Left lung (tissue), 10 donors: ENCODE data around the gene ISX. TPM values are rescaled to one million over a fixed set of nuclear protein-coding genes. Genes with fewer than 3 reads are reported as not detected.

Experiments used
- ATAC-seq: fragments of 200-7000 bp; cut with Tn5 transposase; one replicate; pipeline ENCODE4 v1.9.1; 2020; ENCODE audit warnings: moderate library complexity
- DNase-seq, 4 donors: peaks; one replicate each; pipeline ENCODE4 v3.0.0-alpha.2; 2013 to 2020
- H3K27ac ChIP-seq, 2 donors: fragments of 200-600 bp; sonication (generic) in 1 of 2; one replicate each; pipeline versions ENCODE4 v1.5.0 to v1.8.0; 2020 to 2021
- H3K27me3 ChIP-seq, 2 donors: fragments of 200-600 bp; sonication (generic) in 1 of 2; one replicate each; pipeline versions ENCODE4 v1.5.0 to v1.8.0; 2020 to 2021
- H3K36me3 ChIP-seq, 2 donors: fragments of 200-600 bp; sonication (generic) in 1 of 2; one replicate each; pipeline versions ENCODE4 v1.5.0 to v1.8.0; 2020 to 2021
- H3K4me1 ChIP-seq, 2 donors: fragments of 200-600 bp; one replicate each; pipeline ENCODE4 v1.8.0; 2021
- H3K4me3 ChIP-seq, 2 donors: fragments of 200-600 bp; sonication (generic) in 1 of 2; one replicate each; pipeline versions ENCODE4 v1.5.0 to v1.8.0; 2020 to 2021; ENCODE audit warnings: mild to moderate bottlenecking in 1 of 2
- H3K9me3 ChIP-seq, 2 donors: fragments of 200-600 bp; sonication (generic) in 1 of 2; one replicate each; pipeline versions ENCODE4 v1.5.0 to v1.8.0; 2020 to 2021
- CTCF ChIP-seq, 2 donors: fragments of 200-600 bp; sonication (generic) in 1 of 2; IDR thresholded peaks; one replicate each; pipeline versions ENCODE4 v1.5.0 to v1.8.0; 2021; ENCODE audit warnings: antibody characterized with exemption in 2 of 2
- intact Hi-C, 2 donors: fragments of 100-400 bp; cut with DNase I; formaldehyde crosslinking; loops; one replicate each; pipeline versions ENCODE4 v1.11.2 to v1.14.2; 2022
- polyA plus RNA-seq, 6 donors: library from polyadenylated mRNA; unstranded; fragments of 120-200 nt; gene quantifications; one replicate each; pipeline ENCODE4 v1.2.1, GENCODE V29; 2013; ENCODE audit not compliant: insufficient read length in 6 of 6
- total RNA-seq, 2 donors: library from RNA; stranded (reverse); fragmentation: NEBNext Ultra II Directional; extraction: Animal tissue kit (Norgen Biotek cat#: 25700); gene quantifications; one replicate each; pipeline ENCODE4 v1.2.1, GENCODE V29; 2021
- donor health status: DM: no; HTN: yes; CAD: no.
- donor health status: DM: no; HTN: no; CAD: no.

ISX gene
- total and polyA plus RNA-seq, 8 donors, result 0.22 to 0.43 (median 0.37) TPM; not detected in 2

DNA sequence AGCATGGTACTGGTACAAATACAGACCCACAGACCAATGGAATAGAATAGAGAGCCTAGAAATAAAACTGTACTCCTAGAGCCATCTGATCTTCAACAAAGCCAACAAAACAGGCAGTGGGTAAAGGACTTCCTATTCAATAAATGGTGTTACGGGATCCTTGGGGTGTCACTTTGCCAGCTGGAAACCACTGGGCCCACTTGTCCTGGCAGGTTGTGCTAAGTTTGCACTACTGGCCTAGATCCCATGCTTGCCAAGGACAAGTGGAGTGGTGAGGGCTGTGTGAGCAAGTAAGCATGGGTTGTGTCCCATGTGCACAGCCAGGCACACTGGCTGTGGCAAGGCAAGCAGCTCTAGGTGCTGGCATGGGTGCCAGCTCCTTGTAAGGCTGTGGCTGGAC, 8.8 kb upstream of the ISX start:
- intact Hi-C loops, result no loop called here
- H3K27ac ChIP-seq, result no peak overlapping the region
- no peak overlapping the region for H3K4me3 ChIP-seq
- peaks cover 0 to 9% of the 10 kb centered on the region in 2 donors for H3K9me3 ChIP-seq
- TF ChIP-seq CTCF (IDR thresholded peaks at IDR 0.05), result no peak
- no peak for DNase-seq
- no peak for ATAC-seq
- H3K4me1 ChIP-seq, result no peaks in the 10 kb centered on the region
- no peaks in the 10 kb centered on the region for H3K36me3 ChIP-seq
- peaks cover 0 to 11% of the 10 kb centered on the region in 2 donors for H3K27me3 ChIP-seq

GRCh38 chr22:35059632-35060031, 6.3 kb upstream of the ISX start:
- no peak for TF ChIP-seq CTCF (IDR thresholded peaks at IDR 0.05)

DNA sequence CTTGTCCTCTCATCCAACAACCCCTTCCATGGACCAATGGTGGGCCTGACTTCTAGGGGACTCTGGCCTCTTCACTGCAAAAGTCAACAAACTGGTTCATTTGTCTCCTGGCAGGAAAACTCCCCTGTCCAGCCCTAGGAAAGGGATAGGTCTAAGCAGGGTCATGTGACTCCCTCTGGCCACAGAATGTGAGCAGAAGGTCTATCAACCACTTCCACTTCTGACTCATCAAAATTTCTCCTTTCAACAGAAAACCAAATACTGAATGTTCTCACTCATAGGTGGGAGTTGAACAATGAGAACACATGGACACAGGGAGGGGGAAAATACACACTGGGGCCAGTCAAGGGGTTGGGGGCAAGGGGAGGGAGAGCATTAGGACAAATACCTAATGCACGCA, 1.3 kb upstream of the ISX start:
- DNase-seq, result no peak
- H3K9me3 ChIP-seq, result no peaks in the 10 kb centered on the region
- H3K27me3 ChIP-seq, result no peaks in the 10 kb centered on the region
- no peak overlapping the region for H3K4me3 ChIP-seq
- intact Hi-C loops, result no loop called here
- no peaks in the 10 kb centered on the region for H3K4me1 ChIP-seq
- H3K27ac ChIP-seq, result no peak overlapping the region
- TF ChIP-seq CTCF (IDR thresholded peaks at IDR 0.05), result no peak
- no peak for ATAC-seq
- no peaks in the 10 kb centered on the region for H3K36me3 ChIP-seq

More at GRCh38 chr22:35059632-35060031, 6.3 kb upstream of the ISX start:
- no peak overlapping the region for H3K4me3 ChIP-seq
- no peak for DNase-seq
- H3K27ac ChIP-seq, result no peak overlapping the region
- ATAC-seq, result no peak
- H3K4me1 ChIP-seq, result no peaks in the 10 kb centered on the region
- no peaks in the 10 kb centered on the region for H3K27me3 ChIP-seq
- no peaks in the 10 kb centered on the region for H3K36me3 ChIP-seq
- intact Hi-C loops, result no loop called here
- peaks cover 0 to 9% of the 10 kb centered on the region in 2 donors for H3K9me3 ChIP-seq

DNA sequence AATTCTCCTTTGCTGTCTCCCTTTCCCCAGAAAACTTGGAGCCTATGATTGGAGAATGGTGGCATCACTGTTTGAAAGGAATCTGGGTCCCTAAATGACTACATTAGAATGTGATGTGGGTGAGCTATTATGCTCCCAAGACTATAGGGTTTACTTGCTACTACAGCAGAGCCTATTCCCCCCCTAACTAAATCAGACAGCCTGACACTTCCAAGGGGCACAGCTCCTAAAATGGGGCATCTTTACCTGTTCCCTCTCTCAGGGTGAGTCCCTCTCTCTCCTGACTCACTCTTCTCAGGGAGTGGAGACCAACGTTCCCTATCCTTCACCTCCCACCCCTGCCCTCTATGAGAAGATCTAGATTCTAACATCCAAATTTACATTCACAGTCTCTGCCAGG, 775 bp upstream of the ISX start:
- no peaks in the 10 kb centered on the region for H3K9me3 ChIP-seq
- H3K4me3 ChIP-seq, result no peak overlapping the region
- no peaks in the 10 kb centered on the region for H3K4me1 ChIP-seq
- no peaks in the 10 kb centered on the region for H3K27me3 ChIP-seq
- TF ChIP-seq CTCF (IDR thresholded peaks at IDR 0.05), result no peak
- DNase-seq (no peak), ATAC-seq (no peak)
- intact Hi-C loops, result no loop called here
- H3K27ac ChIP-seq, result no peak overlapping the region
- no peaks in the 10 kb centered on the region for H3K36me3 ChIP-seq

- ATAC-seq (no peak), DNase-seq (no peak)
- no peak for TF ChIP-seq CTCF (IDR thresholded peaks at IDR 0.05)
- Histone ChIP-seq H3K27me3 (no peaks in the 10 kb centered on the region), H3K4me3 (no peak overlapping the region), H3K36me3 (no peaks in the 10 kb centered on the region), H3K9me3 (no peaks in the 10 kb centered on the region), H3K27ac (no peak overlapping the region), H3K4me1 (no peaks in the 10 kb centered on the region)
- intact Hi-C loops, result no loop called here
These were observed 810 bp downstream of the ISX start for GRCh38 chr22:35066768-35067167.
